NT2/D1 (cell line): ENCODE data around the gene AGPAT3.
A peak's percentile ranks its signal among the peaks of the same experiment; 100 is the strongest.

Experiments
- DNase-seq: peaks from one replicate; pipeline ENCODE4 v3.0.0-alpha.2; 2011; ENCODE audit warnings: low read depth, low spot score
- H3K27me3 ChIP-seq: 2 replicates; pipeline ENCODE4 v1.6.0; 2011; ENCODE audit warnings: mild to moderate bottlenecking; ENCODE audit not compliant: insufficient read length, insufficient read depth
- H3K36me3 ChIP-seq: 2 replicates; pipeline ENCODE4 v1.6.1; 2011; ENCODE audit warnings: mild to moderate bottlenecking, low read length, mixed read lengths; ENCODE audit not compliant: insufficient read depth, insufficient read length
- H3K4me1 ChIP-seq: 2 replicates; pipeline ENCODE4 v1.5.1; 2011; ENCODE audit not compliant: insufficient read depth, insufficient read length
- H3K4me3 ChIP-seq: 2 replicates; pipeline ENCODE4 v1.5.1; 2011; ENCODE audit warnings: low read depth; ENCODE audit not compliant: insufficient read length
- H3K9ac ChIP-seq: 2 replicates; pipeline ENCODE4 v1.6.0; 2011; ENCODE audit warnings: low read depth; ENCODE audit not compliant: insufficient read length
- H3K9me3 ChIP-seq: 2 replicates; pipeline ENCODE4 v1.5.1; 2011; ENCODE audit warnings: mild to moderate bottlenecking, low read length; ENCODE audit not compliant: insufficient read depth
- SUZ12 ChIP-seq: IDR thresholded peaks from 2 replicates; pipeline ENCODE4 v1.6.1; 2011; ENCODE audit not compliant: insufficient read length, insufficient read depth; ENCODE audit errors: extremely low read depth
- YY1 ChIP-seq: IDR thresholded peaks from 2 replicates; pipeline ENCODE4 v1.6.1; 2011; ENCODE audit not compliant: insufficient read length, insufficient read depth
- ZNF274 ChIP-seq: IDR thresholded peaks from 2 replicates; pipeline ENCODE4 v1.6.1; 2011; ENCODE audit warnings: mild to moderate bottlenecking, low read depth, low read length

AGPAT3 gene

GRCh38 chr21:43924421-43925095 lies 59.5 kb downstream of the AGPAT3 start:
- no peak for TF ChIP-seq SUZ12
- TF ChIP-seq YY1 = no peak
- no peak for TF ChIP-seq ZNF274
- Histone ChIP-seq H3K9me3 (no peaks in the 10 kb centered on the region), H3K4me1 (peaks cover 43% of the 10 kb centered on the region), H3K9ac (peak overlapping the region; percentile 53), H3K36me3 (no peaks in the 10 kb centered on the region), H3K4me3 (no peak overlapping the region), H3K27me3 (peaks cover 17% of the 10 kb centered on the region)
- no peak for DNase-seq

- H3K4me1 ChIP-seq = peaks cover 38% of the 10 kb centered on the region
- peaks cover 17% of the 10 kb centered on the region for H3K27me3 ChIP-seq
- H3K36me3 ChIP-seq = no peaks in the 10 kb centered on the region
- H3K4me3 ChIP-seq = no peak overlapping the region
- DNase-seq = no peak
- no peaks in the 10 kb centered on the region for H3K9me3 ChIP-seq
- H3K9ac ChIP-seq = peak overlapping the region; percentile 53
- TF ChIP-seq YY1 (no peak), ZNF274 (no peak), SUZ12 (no peak)
These were observed 60.1 kb downstream of the AGPAT3 start for GRCh38 chr21:43925096-43925481.

- H3K36me3 ChIP-seq = no peaks in the 10 kb centered on the region
- peaks cover 17% of the 10 kb centered on the region for H3K27me3 ChIP-seq
- no peak for DNase-seq
- H3K9ac ChIP-seq = no peak overlapping the region
- H3K4me3 ChIP-seq = no peak overlapping the region
- no peak for TF ChIP-seq YY1
- TF ChIP-seq ZNF274 = no peak
- no peak for TF ChIP-seq SUZ12
- peaks cover 36% of the 10 kb centered on the region for H3K4me1 ChIP-seq
- H3K9me3 ChIP-seq = no peaks in the 10 kb centered on the region
These were observed 60.6 kb downstream of the AGPAT3 start for GRCh38 chr21:43925609-43926008.

- DNase-seq = no peak
- Histone ChIP-seq H3K27me3 (peaks cover 17% of the 10 kb centered on the region), H3K4me1 (peaks cover 35% of the 10 kb centered on the region), H3K4me3 (no peak overlapping the region), H3K9me3 (no peaks in the 10 kb centered on the region), H3K9ac (no peak overlapping the region), H3K36me3 (no peaks in the 10 kb centered on the region)
- TF ChIP-seq ZNF274 (no peak), YY1 (no peak), SUZ12 (no peak)
These were observed 61.2 kb downstream of the AGPAT3 start for GRCh38 chr21:43926196-43926595.

GRCh38 chr21:43927591-43928221 lies 62.7 kb downstream of the AGPAT3 start:
- no peak for TF ChIP-seq SUZ12
- no peak for TF ChIP-seq ZNF274
- no peak for TF ChIP-seq YY1
- H3K27me3 ChIP-seq = peaks cover 8% of the 10 kb centered on the region
- peaks cover 24% of the 10 kb centered on the region for H3K4me1 ChIP-seq
- no peak overlapping the region for H3K9ac ChIP-seq
- H3K9me3 ChIP-seq = no peaks in the 10 kb centered on the region
- no peak overlapping the region for H3K4me3 ChIP-seq
- no peak for DNase-seq
- no peaks in the 10 kb centered on the region for H3K36me3 ChIP-seq

GRCh38 chr21:43928222-43929125 lies 63.5 kb downstream of the AGPAT3 start:
- no peaks in the 10 kb centered on the region for H3K36me3 ChIP-seq
- no peak overlapping the region for H3K4me3 ChIP-seq
- DNase-seq = no peak
- peaks cover 26% of the 10 kb centered on the region for H3K4me1 ChIP-seq
- no peaks in the 10 kb centered on the region for H3K9me3 ChIP-seq
- TF ChIP-seq ZNF274 (no peak), SUZ12 (no peak), YY1 (no peak)
- peaks cover under 1% of the 10 kb centered on the region for H3K27me3 ChIP-seq
- no peak overlapping the region for H3K9ac ChIP-seq

- Histone ChIP-seq H3K9ac (no peak overlapping the region), H3K4me1 (peaks cover 23% of the 10 kb centered on the region), H3K9me3 (no peaks in the 10 kb centered on the region), H3K4me3 (no peak overlapping the region), H3K27me3 (no peaks in the 10 kb centered on the region), H3K36me3 (no peaks in the 10 kb centered on the region)
- TF ChIP-seq YY1 (no peak), SUZ12 (no peak), ZNF274 (no peak)
- no peak for DNase-seq
These were observed 64.4 kb downstream of the AGPAT3 start for GRCh38 chr21:43929217-43929971.
